ENCODE data around the gene COPA.
A peak's percentile ranks its signal among the peaks of the same experiment; 100 is the strongest.

Gene COPA

GRCh38 chr1:160284782-160285344, 58.2 kb downstream of the COPA start, which contains the start of gene PEX19:
PEX19 (minus strand) TSS chr1:160285133; CDS start chr1:160285124, 9 bp downstream.
- Histone ChIP-seq H3K4me3 (ENCODE audit: low read depth, low read length) (peak within 1 kb of the TSS; percentile 90), H3K36me3 (replicated peaks) (peaks cover 31% of the 10 kb centered on the region)
- in situ Hi-C loops (cut with HindIII; ENCODE audit: low pct_ligation_motif_present, low sequenced_read_pairs): no loop called here

GRCh38 chr1:160284220-160284781, 58.7 kb downstream of the COPA start:
- peak; percentile 62 for DNase-seq
- peak overlapping the region; percentile 69 for H3K27ac ChIP-seq
- in situ Hi-C loops (cut with HindIII; ENCODE audit: low pct_ligation_motif_present, low sequenced_read_pairs): no loop called here
- peaks cover 33% of the 10 kb centered on the region for H3K36me3 ChIP-seq (replicated peaks)
- TF ChIP-seq, protein P1, sequence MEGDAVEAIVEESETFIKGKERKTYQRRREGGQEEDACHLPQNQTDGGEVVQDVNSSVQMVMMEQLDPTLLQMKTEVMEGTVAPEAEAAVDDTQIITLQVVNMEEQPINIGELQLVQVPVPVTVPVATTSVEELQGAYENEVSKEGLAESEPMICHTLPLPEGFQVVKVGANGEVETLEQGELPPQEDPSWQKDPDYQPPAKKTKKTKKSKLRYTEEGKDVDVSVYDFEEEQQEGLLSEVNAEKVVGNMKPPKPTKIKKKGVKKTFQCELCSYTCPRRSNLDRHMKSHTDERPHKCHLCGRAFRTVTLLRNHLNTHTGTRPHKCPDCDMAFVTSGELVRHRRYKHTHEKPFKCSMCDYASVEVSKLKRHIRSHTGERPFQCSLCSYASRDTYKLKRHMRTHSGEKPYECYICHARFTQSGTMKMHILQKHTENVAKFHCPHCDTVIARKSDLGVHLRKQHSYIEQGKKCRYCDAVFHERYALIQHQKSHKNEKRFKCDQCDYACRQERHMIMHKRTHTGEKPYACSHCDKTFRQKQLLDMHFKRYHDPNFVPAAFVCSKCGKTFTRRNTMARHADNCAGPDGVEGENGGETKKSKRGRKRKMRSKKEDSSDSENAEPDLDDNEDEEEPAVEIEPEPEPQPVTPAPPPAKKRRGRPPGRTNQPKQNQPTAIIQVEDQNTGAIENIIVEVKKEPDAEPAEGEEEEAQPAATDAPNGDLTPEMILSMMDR (IDR thresholded peaks at IDR 0.05; ENCODE audit: low read depth, low read length, missing control alignments): no peak
- H3K27me3 ChIP-seq (replicated peaks): no peaks in the 10 kb centered on the region
- peak overlapping the region; percentile 90 for H3K4me3 ChIP-seq (ENCODE audit: low read depth, low read length)

More at GRCh38 chr1:160284782-160285344, 58.2 kb downstream of the COPA start, which contains the start of gene PEX19:
- peak; percentile 95 for DNase-seq
- peak within 1 kb of the TSS; percentile 69 for H3K27ac ChIP-seq
- H3K27me3 ChIP-seq (replicated peaks): no peaks in the 10 kb centered on the region
- TF ChIP-seq, protein P1 (IDR thresholded peaks at IDR 0.05; ENCODE audit: low read depth, low read length, missing control alignments): no peak

- DNase-seq: no peak
- in situ Hi-C loops (cut with HindIII; ENCODE audit: low pct_ligation_motif_present, low sequenced_read_pairs): no loop called here
- Histone ChIP-seq H3K27ac (no peak overlapping the region), H3K27me3 (replicated peaks) (no peaks in the 10 kb centered on the region), H3K36me3 (replicated peaks) (peaks cover 44% of the 10 kb centered on the region), H3K4me3 (ENCODE audit: low read depth, low read length) (no peak overlapping the region)
- TF ChIP-seq, protein P1 (IDR thresholded peaks at IDR 0.05; ENCODE audit: low read depth, low read length, missing control alignments): no peak
These were observed 60.2 kb downstream of the COPA start for GRCh38 chr1:160282807-160283206.

GRCh38 chr1:160277987-160278386, 65.1 kb downstream of the COPA start:
- in situ Hi-C loops (cut with HindIII; ENCODE audit: low pct_ligation_motif_present, low sequenced_read_pairs): no loop called here
- TF ChIP-seq, protein P1 (IDR thresholded peaks at IDR 0.05; ENCODE audit: low read depth, low read length, missing control alignments): no peak
- Histone ChIP-seq H3K36me3 (replicated peaks) (peaks cover 48% of the 10 kb centered on the region), H3K27ac (no peak overlapping the region), H3K27me3 (replicated peaks) (no peaks in the 10 kb centered on the region), H3K4me3 (ENCODE audit: low read depth, low read length) (no peak overlapping the region)
- no peak for DNase-seq

DNA sequence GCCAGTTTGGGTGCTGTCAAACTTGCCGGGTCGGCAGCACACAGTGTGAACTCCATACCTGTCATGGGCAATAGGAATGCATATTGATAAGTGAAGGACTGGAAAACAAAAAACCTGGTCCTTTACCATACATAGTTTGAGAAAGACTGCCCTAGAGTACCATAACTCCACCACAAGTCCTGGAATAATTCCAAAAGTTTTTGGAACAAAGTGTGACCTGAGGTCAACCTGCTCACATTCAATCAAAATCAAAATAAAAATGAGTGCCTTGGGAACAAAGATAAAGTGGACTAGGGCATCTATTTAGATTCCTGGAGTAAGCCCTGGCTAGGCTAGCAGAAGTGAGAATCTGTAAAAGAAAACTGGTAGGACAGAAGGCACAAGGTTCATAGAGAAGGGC, 65.7 kb downstream of the COPA start:
- in situ Hi-C loops (cut with HindIII; ENCODE audit: low pct_ligation_motif_present, low sequenced_read_pairs): no loop called here

More for the DNA sequence above, 65.7 kb downstream of the COPA start:
- H3K36me3 ChIP-seq (replicated peaks): peaks cover 43% of the 10 kb centered on the region
- no peaks in the 10 kb centered on the region for H3K27me3 ChIP-seq (replicated peaks)
- no peak overlapping the region for H3K27ac ChIP-seq
- no peak for DNase-seq
- no peak overlapping the region for H3K4me3 ChIP-seq (ENCODE audit: low read depth, low read length)
- TF ChIP-seq, protein P1 (IDR thresholded peaks at IDR 0.05; ENCODE audit: low read depth, low read length, missing control alignments): no peak

Measured in brain microvascular endothelial cell (primary cell).